HG03342 (cell line): ENCODE measurements around the gene PRDM15.

Experiments used
- ATAC-seq: cut with Tn5 transposase; IDR thresholded peaks from one replicate; pipeline ENCODE4 v1.9.1; 2021; ENCODE audit warnings: mild to moderate bottlenecking, moderate library complexity; ENCODE audit not compliant: unreplicated experiment

PRDM15 gene

GRCh38 chr21:41888749-41889376, 9.7 kb upstream of the PRDM15 start:
- ATAC-seq, result no peak

GRCh38 chr21:41887667-41888066, 8.5 kb upstream of the PRDM15 start:
- no peak for ATAC-seq

- no peak for ATAC-seq
Measured at GRCh38 chr21:41886328-41886727, 7.2 kb upstream of the PRDM15 start.

- ATAC-seq, result no peak
Measured at GRCh38 chr21:41885341-41886024, 6.3 kb upstream of the PRDM15 start.

GRCh38 chr21:41884501-41885030, 5.4 kb upstream of the PRDM15 start:
- ATAC-seq, result no peak

GRCh38 chr21:41883582-41883981, 4.4 kb upstream of the PRDM15 start:
- no peak for ATAC-seq

GRCh38 chr21:41881051-41881450, 1.9 kb upstream of the PRDM15 start:
- no peak for ATAC-seq

GRCh38 chr21:41880153-41880552, 1.0 kb upstream of the PRDM15 start:
- ATAC-seq, result no peak

- peak; percentile 53 for ATAC-seq
Measured at GRCh38 chr21:41878831-41879189, 334 bp downstream of the PRDM15 start.

- ATAC-seq, result peak; percentile 27
Measured at GRCh38 chr21:41877901-41878830, 978 bp downstream of the PRDM15 start.

GRCh38 chr21:41876928-41877652, 2.1 kb downstream of the PRDM15 start:
- ATAC-seq, result no peak

- no peak for ATAC-seq
Measured at GRCh38 chr21:41876396-41876795, 2.7 kb downstream of the PRDM15 start.

GRCh38 chr21:41875086-41875485, 4.1 kb downstream of the PRDM15 start:
- ATAC-seq, result no peak

GRCh38 chr21:41874611-41875010, 4.5 kb downstream of the PRDM15 start:
- ATAC-seq, result no peak

GRCh38 chr21:41873426-41873825, 5.7 kb downstream of the PRDM15 start:
- ATAC-seq, result no peak

- no peak for ATAC-seq
Measured at GRCh38 chr21:41873005-41873404, 6.1 kb downstream of the PRDM15 start.

GRCh38 chr21:41871293-41872030, 7.7 kb downstream of the PRDM15 start:
- no peak for ATAC-seq

- ATAC-seq, result no peak
Measured at GRCh38 chr21:41869771-41870170, 9.4 kb downstream of the PRDM15 start.

GRCh38 chr21:41868062-41868710, 11.0 kb downstream of the PRDM15 start:
- peak; percentile 54 for ATAC-seq

- ATAC-seq, result no peak
Measured at GRCh38 chr21:41867313-41867712, 11.8 kb downstream of the PRDM15 start.
